NCI-H69 (cell line): ENCODE measurements around the gene PLEKHG4B.

ENCODE experiments used
- DNase-seq: peaks from one replicate; lab custom pipeline; 2025; lab: John Stamatoyannopoulos, UW

The PLEKHG4B gene

DNA sequence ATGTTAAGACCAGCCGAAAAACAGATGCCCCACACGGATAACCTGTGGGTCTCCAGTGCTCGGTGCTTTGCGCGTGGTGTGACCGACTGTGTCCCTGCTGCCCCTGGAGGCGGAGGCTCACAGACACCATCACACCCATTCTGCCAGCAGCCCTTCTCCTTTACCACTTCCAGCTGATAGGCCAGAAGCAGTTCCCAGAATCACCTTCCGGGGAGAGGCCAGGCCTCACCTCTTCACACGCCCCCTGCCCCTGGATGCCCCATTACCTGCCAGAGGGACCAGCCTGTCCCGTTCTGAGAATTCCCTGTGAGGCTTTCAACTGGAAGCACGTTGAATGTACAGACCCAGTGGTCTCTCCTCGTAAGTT is 77.7 kb downstream of the PLEKHG4B start:
- DNase-seq, result no peak

GRCh38 chr5:170971-171800 is 79.2 kb downstream of the PLEKHG4B start:
- no peak for DNase-seq

- DNase-seq, result no peak
These were observed 79.9 kb downstream of the PLEKHG4B start for GRCh38 chr5:171801-172331.

GRCh38 chr5:172421-172820 is 80.5 kb downstream of the PLEKHG4B start:
- no peak for DNase-seq

DNA sequence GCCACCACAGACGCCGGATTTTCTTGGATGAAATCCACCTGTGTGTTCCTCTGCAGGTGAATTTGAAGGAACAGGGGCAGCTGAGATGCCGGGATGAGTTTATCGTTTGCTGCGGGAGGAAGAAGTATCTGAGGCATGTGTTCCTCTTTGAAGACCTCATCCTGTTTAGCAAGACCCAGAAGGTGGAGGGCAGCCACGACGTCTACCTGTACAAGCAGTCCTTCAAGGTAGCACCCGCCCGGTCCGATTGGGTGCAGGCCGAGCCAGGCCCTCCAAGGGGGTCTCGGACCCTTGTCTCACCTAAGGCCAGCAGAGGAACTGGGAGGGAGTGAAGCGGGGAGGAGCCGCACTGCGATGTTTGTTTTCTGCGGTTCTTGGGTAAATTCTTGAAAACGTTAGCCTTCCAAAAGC is 80.9 kb downstream of the PLEKHG4B start:
- DNase-seq, result no peak

GRCh38 chr5:173392-174290 is 81.7 kb downstream of the PLEKHG4B start:
- DNase-seq, result no peak

DNA sequence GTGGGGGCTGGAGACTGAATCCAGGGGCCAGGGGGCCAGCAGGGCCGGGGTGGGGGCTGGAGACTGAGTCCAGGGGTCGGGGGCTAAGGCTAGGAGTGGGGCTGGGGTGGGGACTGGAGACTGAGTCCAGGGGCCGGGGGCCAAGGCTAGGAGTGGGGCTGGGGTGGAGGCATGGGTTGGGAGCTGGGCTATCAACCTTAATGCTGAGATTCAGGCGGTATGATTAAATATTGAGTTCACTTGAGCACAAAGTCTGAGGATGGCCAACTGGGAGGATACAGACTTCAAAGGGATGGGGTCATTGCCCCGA is 82.3 kb downstream of the PLEKHG4B start:
- no peak for DNase-seq

DNA sequence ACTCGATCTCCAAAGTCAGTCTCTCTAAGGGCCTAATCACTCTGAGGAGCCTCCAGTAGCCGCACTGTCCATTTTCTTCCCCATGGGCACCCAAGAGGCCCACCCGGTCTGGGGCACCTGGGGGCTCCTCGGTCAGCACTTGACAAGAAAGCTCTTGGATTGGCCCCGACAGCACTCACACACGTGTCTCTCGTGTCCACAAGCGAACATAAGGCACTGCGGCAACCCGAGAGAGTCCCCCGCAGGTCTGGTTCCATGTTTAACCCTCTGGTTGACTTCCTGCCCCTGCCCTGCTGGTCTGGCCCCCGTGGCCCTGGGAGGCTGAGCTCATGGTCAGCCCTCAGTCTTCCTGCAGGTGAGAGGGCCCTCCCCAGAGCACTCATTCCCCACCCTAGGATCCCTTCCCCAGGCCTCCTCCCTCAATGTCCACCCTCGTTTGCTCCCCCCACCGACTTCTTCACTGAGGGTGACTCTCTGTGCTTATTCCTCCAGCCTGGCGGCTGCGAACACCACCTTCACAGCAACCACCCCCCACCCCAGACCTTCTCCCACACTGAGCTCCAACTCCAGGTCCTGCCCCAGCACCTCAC is 83.0 kb downstream of the PLEKHG4B start:
- DNase-seq, result no peak

DNA sequence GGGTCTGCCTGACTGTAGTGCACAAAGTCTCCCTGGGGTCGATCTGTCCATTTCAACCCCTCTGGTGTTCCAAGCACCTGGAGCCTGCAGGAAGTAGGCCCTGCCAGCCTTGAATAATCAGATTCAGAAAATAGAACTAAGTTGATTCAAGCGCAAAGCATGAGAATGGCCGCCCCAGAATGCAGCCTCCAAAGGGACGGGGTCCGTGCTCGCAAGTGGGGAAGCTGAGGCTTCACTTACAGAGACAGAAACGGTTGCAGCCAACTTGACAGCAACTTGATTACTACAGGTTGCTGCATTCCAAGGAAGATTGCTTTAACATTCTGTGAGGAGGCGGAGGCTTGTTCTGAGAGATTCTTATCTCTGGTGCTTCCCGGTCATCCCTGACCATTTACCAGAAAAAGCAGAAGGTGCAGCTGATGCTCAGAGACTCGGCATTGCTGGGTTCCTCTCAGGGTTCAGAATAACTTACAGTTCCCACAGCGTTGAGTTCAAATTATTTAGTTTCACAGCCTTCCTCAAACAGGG is 84.4 kb downstream of the PLEKHG4B start:
- no peak for DNase-seq

GRCh38 chr5:178110-178509 is 86.1 kb downstream of the PLEKHG4B start:
- DNase-seq, result peak; percentile 75

DNA sequence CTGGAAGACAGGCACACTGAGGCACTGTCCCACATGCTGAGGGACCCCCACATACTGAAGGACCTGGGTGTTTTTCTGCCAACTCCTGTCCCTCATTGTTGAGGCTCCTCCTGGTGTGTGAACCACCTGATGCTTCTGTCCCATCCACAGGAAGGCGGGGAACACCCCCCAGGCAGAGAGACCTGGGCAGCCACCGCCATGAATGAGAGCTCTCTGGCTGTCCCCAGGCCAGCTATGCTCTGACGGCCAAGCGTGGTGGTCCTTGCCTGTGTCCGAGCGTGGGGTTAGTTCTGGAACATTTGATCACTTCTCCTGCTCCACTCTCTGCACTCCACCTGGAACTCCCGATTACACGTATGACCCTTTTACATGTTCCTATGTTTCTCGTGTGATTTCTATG is 87.4 kb downstream of the PLEKHG4B start:
- DNase-seq, result no peak

GRCh38 chr5:180286-180918 is 88.4 kb downstream of the PLEKHG4B start:
- no peak for DNase-seq

- no peak for DNase-seq
These were observed 89.2 kb downstream of the PLEKHG4B start for GRCh38 chr5:181160-181559.

DNA sequence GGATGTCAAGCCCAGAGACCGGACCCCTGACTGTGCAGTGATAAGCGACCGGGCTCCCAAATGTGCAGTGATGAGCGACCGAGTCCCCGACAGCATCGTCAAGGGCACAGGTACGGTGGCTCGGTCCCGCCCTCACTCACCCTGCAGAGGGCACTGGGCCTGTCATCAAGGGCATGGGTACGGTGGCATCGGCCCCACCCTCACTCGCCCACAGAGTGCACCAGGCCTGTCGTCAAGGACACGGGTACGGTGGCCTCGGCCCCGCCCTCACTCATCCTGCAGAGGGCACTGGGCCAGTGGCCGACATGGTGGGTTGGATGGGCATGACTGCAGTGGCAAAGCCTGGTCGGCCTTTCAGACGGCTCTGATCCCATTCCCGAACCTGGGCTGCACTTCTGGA is 89.6 kb downstream of the PLEKHG4B start:
- DNase-seq, result no peak

GRCh38 chr5:182126-182525 is 90.2 kb downstream of the PLEKHG4B start:
- no peak for DNase-seq

GRCh38 chr5:184471-184870 is 92.5 kb downstream of the PLEKHG4B start:
- no peak for DNase-seq

DNA sequence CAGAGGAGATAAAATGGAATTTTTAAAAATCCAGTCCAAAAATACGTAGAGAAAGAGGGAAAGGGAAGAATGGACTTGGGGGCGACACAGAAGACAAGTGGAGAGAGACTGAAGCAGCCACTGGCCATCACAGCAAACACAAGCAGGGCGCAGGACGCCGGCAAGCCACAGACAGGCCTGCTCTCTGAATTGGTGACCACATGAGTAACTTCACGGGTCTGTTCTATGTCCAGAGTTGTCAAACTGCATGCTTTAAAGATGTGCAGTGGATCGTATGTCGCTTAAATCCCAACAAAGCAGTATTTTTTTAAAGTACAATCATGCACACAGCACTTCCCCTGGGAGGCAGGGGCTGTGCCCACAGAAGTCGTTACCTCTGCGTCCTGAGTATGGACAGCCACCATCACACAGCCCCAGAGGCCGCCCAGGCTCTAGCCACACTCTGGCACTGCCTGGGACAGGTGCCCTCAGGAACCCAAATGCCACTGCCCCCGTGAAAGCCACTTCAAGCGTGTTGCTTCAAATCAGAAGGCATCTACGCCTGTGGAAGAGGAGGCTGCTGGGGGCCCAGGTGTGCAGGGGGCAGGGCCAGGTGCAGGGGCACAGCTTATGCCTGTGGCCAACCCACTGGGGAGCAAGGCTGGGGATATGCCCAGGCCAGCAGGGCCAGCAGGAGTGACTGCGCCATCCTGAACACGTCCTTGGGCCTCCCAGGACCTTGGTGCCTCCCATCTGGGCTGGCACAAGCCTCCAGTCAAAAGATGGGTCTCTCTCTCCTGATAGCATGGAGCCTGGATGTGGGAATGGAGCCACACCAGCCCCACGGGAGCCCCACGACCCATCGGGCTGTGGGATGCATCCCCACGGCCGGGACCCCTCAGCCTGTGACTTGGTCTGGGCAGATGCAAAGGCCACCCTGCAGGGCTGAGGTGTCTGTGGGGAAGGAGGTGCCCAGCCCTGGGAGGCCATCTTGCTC is 93.4 kb downstream of the PLEKHG4B start:
- DNase-seq, result no peak

DNA sequence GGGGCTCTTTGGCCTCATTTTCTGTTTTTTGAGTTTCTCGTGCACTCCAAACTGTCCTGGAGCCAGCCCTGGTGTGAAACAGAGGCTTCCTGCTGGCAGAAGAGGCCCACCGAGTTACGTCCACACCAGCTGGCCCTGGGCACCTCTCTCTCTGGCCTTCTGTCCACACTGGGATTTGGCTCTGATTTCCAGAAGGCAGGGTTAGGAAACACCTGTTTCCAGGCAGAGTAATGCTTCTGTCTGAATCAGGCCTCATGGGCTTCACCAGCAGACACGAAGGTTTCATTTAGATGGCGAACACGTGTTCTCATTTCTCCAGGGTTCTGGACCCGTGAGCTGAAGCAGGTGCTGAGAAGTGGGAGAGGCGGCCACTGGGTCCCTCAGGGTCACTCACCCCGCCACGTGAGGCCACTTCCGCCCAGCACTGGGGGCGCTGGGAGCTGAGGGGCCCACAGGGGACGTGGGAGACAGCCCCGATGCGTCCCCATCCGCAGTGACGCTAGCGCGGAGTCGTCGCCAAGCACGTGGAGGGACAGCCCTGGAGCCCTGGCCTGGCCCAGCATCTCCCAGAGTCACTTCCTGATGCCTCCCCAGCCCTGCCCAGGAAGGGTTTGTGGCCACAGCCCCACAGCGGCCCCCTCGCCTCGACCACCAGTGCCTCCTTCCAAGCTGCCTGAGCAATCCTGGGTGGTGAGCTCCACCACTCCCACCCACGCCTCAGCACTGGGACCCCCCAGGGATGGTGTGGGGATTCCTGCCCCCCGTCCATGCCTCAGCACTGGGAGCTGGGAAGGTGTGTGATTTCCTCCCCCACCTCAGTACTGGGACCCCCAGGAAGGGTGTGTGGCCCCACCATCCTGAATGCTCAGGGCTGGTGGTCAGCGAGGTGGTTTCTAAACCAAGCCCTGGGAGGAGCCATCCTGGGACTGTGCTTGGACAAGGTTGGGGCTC is 94.4 kb downstream of the PLEKHG4B start:
- no peak for DNase-seq

GRCh38 chr5:187042-187431 is 95.1 kb downstream of the PLEKHG4B start:
- DNase-seq, result no peak
